ENCODE data around the gene TTC17.

DNA sequence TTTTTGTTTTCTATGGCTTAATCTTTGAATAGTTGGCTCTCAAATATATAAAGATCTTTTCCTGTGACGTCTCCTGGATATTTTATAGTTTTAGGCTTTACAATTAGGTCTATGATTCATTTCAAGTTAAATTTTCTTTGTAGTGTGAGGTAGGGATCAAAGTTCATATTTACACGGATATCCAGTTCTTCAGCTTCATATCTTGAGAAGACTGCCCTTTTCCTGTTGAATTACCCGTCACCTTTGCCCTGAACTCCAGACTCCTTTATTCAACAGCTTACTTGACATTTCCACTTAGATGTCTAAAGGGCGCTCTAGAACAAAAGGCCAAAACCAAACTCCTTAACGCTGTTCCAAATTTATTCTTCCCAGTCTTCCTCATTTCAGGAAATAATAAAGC, 51.7 kb downstream of the TTC17 start:
- TF ChIP-seq CTCF (IDR thresholded peaks at IDR 0.05) (no peak), POLR2A (IDR thresholded peaks at IDR 0.05) (no peak)
